MV-4-11 (cell line): ENCODE measurements around the gene HS3ST2.
"Not testable (repeated sequence)": the region's sequence is repeated elsewhere in the genome, so short reads cannot be mapped to it uniquely, and the experiment has no call there.

Source experiments
- DNase-seq: peaks from one replicate; lab custom pipeline; 2025; lab: John Stamatoyannopoulos, UW

HS3ST2 gene

GRCh38 chr16:22932032-22932771 lies 118.2 kb downstream of the HS3ST2 start:
- no peak for DNase-seq

GRCh38 chr16:22933173-22933572 lies 119.2 kb downstream of the HS3ST2 start:
- peak; percentile 42 for DNase-seq

GRCh38 chr16:22934786-22935185 lies 120.8 kb downstream of the HS3ST2 start:
- DNase-seq, result no peak

GRCh38 chr16:22937169-22937568 lies 123.2 kb downstream of the HS3ST2 start:
- DNase-seq, result peak; percentile 3

GRCh38 chr16:22938647-22939046 lies 124.7 kb downstream of the HS3ST2 start:
- DNase-seq, result peak; percentile 15

- not testable (repeated sequence) for DNase-seq
Observed at GRCh38 chr16:22939744-22940363, 125.9 kb downstream of the HS3ST2 start.

- no peak for DNase-seq
Observed at GRCh38 chr16:22941970-22942501, 128.1 kb downstream of the HS3ST2 start.

- peak; percentile 73 for DNase-seq
Observed at GRCh38 chr16:22942811-22943210, 128.8 kb downstream of the HS3ST2 start.

GRCh38 chr16:22945361-22945760 lies 131.4 kb downstream of the HS3ST2 start:
- DNase-seq, result no peak

GRCh38 chr16:22946433-22946832 lies 132.5 kb downstream of the HS3ST2 start:
- no peak for DNase-seq

GRCh38 chr16:22948058-22948602 lies 134.2 kb downstream of the HS3ST2 start:
- peak; percentile 63 for DNase-seq

GRCh38 chr16:22948603-22949368 lies 134.8 kb downstream of the HS3ST2 start:
- peak; percentile 77 for DNase-seq

GRCh38 chr16:22955461-22956070 lies 141.6 kb downstream of the HS3ST2 start:
- DNase-seq, result no peak

- no peak for DNase-seq
Observed at GRCh38 chr16:22961206-22961605, 147.2 kb downstream of the HS3ST2 start.

GRCh38 chr16:22962905-22963304 lies 148.9 kb downstream of the HS3ST2 start:
- no peak for DNase-seq
